DOHH2 (cell line): ENCODE measurements around the gene LAMA3.

Experiments used
- H3F3A ChIP-seq: fragments of 200-600 bp; sonication (generic), shearing (Covaris generic); 2 replicates; pipeline ENCODE4 v1.6.0; 2016; ENCODE audit warnings: antibody characterized with exemption, mild to moderate bottlenecking; ENCODE audit not compliant: control insufficient read depth, insufficient read depth
- H3K27ac ChIP-seq: fragments of 200-600 bp; sonication (generic); 2 replicates; pipeline ENCODE4 v1.5.1; 2014; ENCODE audit warnings: low read depth, mild to moderate bottlenecking, low read length, moderate library complexity
- H3K27me3 ChIP-seq: fragments of 200-600 bp; sonication (generic); 2 replicates; pipeline ENCODE4 v1.6.1; 2014; ENCODE audit warnings: mild to moderate bottlenecking, low read length, mixed read lengths; ENCODE audit not compliant: control insufficient read depth
- H3K36me3 ChIP-seq: fragments of 200-600 bp; sonication (generic); 2 replicates; pipeline ENCODE4 v1.6.1; 2014; ENCODE audit warnings: mild to moderate bottlenecking, low read length, moderate library complexity, mixed read lengths; ENCODE audit not compliant: control insufficient read depth
- H3K4me1 ChIP-seq: fragments of 200-600 bp; sonication (generic); 2 replicates; pipeline ENCODE4 v1.6.1; 2014; ENCODE audit warnings: mild to moderate bottlenecking, low read length, mixed read lengths; ENCODE audit not compliant: control insufficient read depth
- H3K4me2 ChIP-seq: fragments of 200-600 bp; sonication (generic); 2 replicates; pipeline ENCODE4 v1.6.0; 2014; ENCODE audit warnings: mild to moderate bottlenecking, low read length, moderate library complexity
- H3K4me3 ChIP-seq: fragments of 200-600 bp; sonication (generic); 2 replicates; pipeline ENCODE4 v1.5.1; 2014; ENCODE audit warnings: mild to moderate bottlenecking, low read length, mixed read lengths
- H3K79me2 ChIP-seq: fragments of 200-600 bp; sonication (generic); 2 replicates; pipeline ENCODE4 v1.6.1; 2014; ENCODE audit warnings: mild to moderate bottlenecking, low read length, mixed read lengths; ENCODE audit not compliant: control insufficient read depth
- H3K9me2 ChIP-seq: fragments of 200-600 bp; sonication (generic); replicated peaks from 2 replicates; pipeline ENCODE4 v1.6.1; 2014; ENCODE audit warnings: mild to moderate bottlenecking, low read length, mixed read lengths; ENCODE audit not compliant: control insufficient read depth
- H3K9me3 ChIP-seq: fragments of 200-600 bp; sonication (generic); 2 replicates; pipeline ENCODE4 v1.6.1; 2014; ENCODE audit warnings: antibody characterized with exemption, low read length, mixed read lengths; ENCODE audit not compliant: control insufficient read depth, insufficient read depth
- H4K20me1 ChIP-seq: fragments of 200-600 bp; sonication (generic); 2 replicates; pipeline ENCODE4 v1.6.0; 2014; ENCODE audit warnings: low read depth, mild to moderate bottlenecking, antibody characterized with exemption, low read length, moderate library complexity; ENCODE audit not compliant: control insufficient read depth, insufficient read depth
- CTCF ChIP-seq: fragments of 200-600 bp; sonication (generic); IDR thresholded peaks from one replicate; pipeline ENCODE4 v1.5.1; 2014; ENCODE audit warnings: antibody characterized with exemption, mild to moderate bottlenecking, low read depth, low read length; ENCODE audit not compliant: poor library complexity, severe bottlenecking
- EZH2phosphoT487 ChIP-seq: fragments of 200-600 bp; sonication (generic); IDR thresholded peaks from 2 replicates; pipeline ENCODE4 v1.6.1; 2017; ENCODE audit warnings: borderline replicate concordance, mild to moderate bottlenecking, antibody characterized with exemption, low read length, moderate library complexity, mixed read lengths

LAMA3 gene

GRCh38 chr18:23906658-23907057, 217.4 kb downstream of the LAMA3 start:
- TF ChIP-seq CTCF (no peak), EZH2phosphoT487 (no peak)
- no peaks in the 10 kb centered on the region for H3K27me3 ChIP-seq
- H3K9me2 ChIP-seq, result no peaks in the 10 kb centered on the region
- no peak overlapping the region for H3K27ac ChIP-seq
- H3K4me1 ChIP-seq, result no peaks in the 10 kb centered on the region
- no peaks in the 10 kb centered on the region for H3K9me3 ChIP-seq
- H3K4me3 ChIP-seq, result no peak overlapping the region
- no peaks in the 10 kb centered on the region for H3K36me3 ChIP-seq
- no peaks in the 10 kb centered on the region for H3K79me2 ChIP-seq
- no peak overlapping the region for H3K4me2 ChIP-seq
- no peaks in the 10 kb centered on the region for H3F3A ChIP-seq
- H4K20me1 ChIP-seq, result no peaks in the 10 kb centered on the region

DNA sequence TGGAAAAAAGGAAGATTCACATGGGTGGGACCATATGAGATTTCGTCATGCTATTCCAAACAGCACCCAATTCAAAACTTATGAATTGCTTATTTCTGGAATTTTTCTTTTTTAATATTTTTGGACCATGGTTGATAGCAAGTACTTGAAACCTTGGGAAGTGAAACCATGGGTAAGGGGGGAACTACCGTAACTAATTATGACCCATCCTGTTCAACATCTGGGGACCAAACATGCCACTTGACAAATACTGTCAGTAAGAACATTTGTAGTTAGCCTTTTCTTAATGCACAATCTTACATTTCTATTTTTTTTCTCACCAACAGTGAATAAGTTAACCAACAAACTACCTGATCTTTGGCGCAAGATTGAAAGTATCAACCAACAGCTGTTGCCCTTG, 219.6 kb downstream of the LAMA3 start:
- no peaks in the 10 kb centered on the region for H3F3A ChIP-seq
- peaks cover 3% of the 10 kb centered on the region for H3K27me3 ChIP-seq
- H3K27ac ChIP-seq, result no peak overlapping the region
- no peaks in the 10 kb centered on the region for H4K20me1 ChIP-seq
- TF ChIP-seq CTCF (no peak), EZH2phosphoT487 (no peak)
- H3K4me2 ChIP-seq, result no peak overlapping the region
- H3K9me2 ChIP-seq, result no peaks in the 10 kb centered on the region
- no peaks in the 10 kb centered on the region for H3K4me1 ChIP-seq
- H3K36me3 ChIP-seq, result no peaks in the 10 kb centered on the region
- no peaks in the 10 kb centered on the region for H3K79me2 ChIP-seq
- H3K4me3 ChIP-seq, result no peak overlapping the region
- no peaks in the 10 kb centered on the region for H3K9me3 ChIP-seq

- H3K27me3 ChIP-seq, result peaks cover 5% of the 10 kb centered on the region
- TF ChIP-seq CTCF (no peak), EZH2phosphoT487 (no peak)
These were observed 220.8 kb downstream of the LAMA3 start for GRCh38 chr18:23910032-23910431.

GRCh38 chr18:23912356-23912755, 223.1 kb downstream of the LAMA3 start:
- no peaks in the 10 kb centered on the region for H4K20me1 ChIP-seq
- no peaks in the 10 kb centered on the region for H3F3A ChIP-seq
- no peaks in the 10 kb centered on the region for H3K9me2 ChIP-seq
- no peaks in the 10 kb centered on the region for H3K79me2 ChIP-seq
- no peak overlapping the region for H3K4me2 ChIP-seq
- TF ChIP-seq CTCF, result no peak
- H3K4me3 ChIP-seq, result no peak overlapping the region
- no peaks in the 10 kb centered on the region for H3K9me3 ChIP-seq
- H3K36me3 ChIP-seq, result no peaks in the 10 kb centered on the region
- H3K27me3 ChIP-seq, result peaks cover 7% of the 10 kb centered on the region
- H3K27ac ChIP-seq, result no peak overlapping the region
- H3K4me1 ChIP-seq, result no peaks in the 10 kb centered on the region

More at GRCh38 chr18:23910032-23910431, 220.8 kb downstream of the LAMA3 start:
- H4K20me1 ChIP-seq, result no peaks in the 10 kb centered on the region
- no peaks in the 10 kb centered on the region for H3K9me3 ChIP-seq
- no peak overlapping the region for H3K4me3 ChIP-seq
- no peaks in the 10 kb centered on the region for H3K4me1 ChIP-seq
- no peaks in the 10 kb centered on the region for H3K36me3 ChIP-seq
- no peaks in the 10 kb centered on the region for H3F3A ChIP-seq
- no peaks in the 10 kb centered on the region for H3K9me2 ChIP-seq
- no peaks in the 10 kb centered on the region for H3K79me2 ChIP-seq
- H3K4me2 ChIP-seq, result no peak overlapping the region
- no peak overlapping the region for H3K27ac ChIP-seq
